Loucy (cell line): ENCODE results near the gene GPR35.

Source experiments
- H2AFZ ChIP-seq: fragments of 200-600 bp; sonication (generic); 2 replicates; pipeline ENCODE4 v1.6.0; 2016; ENCODE audit warnings: antibody characterized with exemption, mild to moderate bottlenecking, low read length, moderate library complexity
- H3F3A ChIP-seq: fragments of 200-600 bp; 2 replicates; pipeline ENCODE4 v1.6.0; 2016; ENCODE audit warnings: antibody characterized with exemption, low read depth, mild to moderate bottlenecking
- H3K27me3 ChIP-seq: fragments of 200-600 bp; sonication (generic); 2 replicates; pipeline ENCODE4 v1.6.1; 2014; ENCODE audit warnings: low read length, mild to moderate bottlenecking; ENCODE audit not compliant: insufficient read depth, poor library complexity, severe bottlenecking
- H3K36me3 ChIP-seq: fragments of 200-600 bp; sonication (generic); 2 replicates; pipeline ENCODE4 v1.6.1; 2016; ENCODE audit warnings: low read length; ENCODE audit not compliant: insufficient read depth
- H3K4me1 ChIP-seq: fragments of 200-600 bp; sonication (generic); 2 replicates; pipeline ENCODE4 v1.5.1; 2014; ENCODE audit warnings: low read length, mild to moderate bottlenecking; ENCODE audit not compliant: insufficient read depth, poor library complexity, severe bottlenecking
- H3K4me2 ChIP-seq: fragments of 200-600 bp; sonication (generic); 2 replicates; pipeline ENCODE4 v1.6.0; 2014; ENCODE audit warnings: antibody characterized with exemption, low read length, low read depth, mild to moderate bottlenecking; ENCODE audit not compliant: poor library complexity, severe bottlenecking
- H3K4me3 ChIP-seq: fragments of 200-600 bp; sonication (generic); 2 replicates; pipeline ENCODE4 v1.5.1; 2014; ENCODE audit warnings: low read length, mild to moderate bottlenecking, mixed read lengths; ENCODE audit not compliant: poor library complexity, severe bottlenecking
- H3K79me2 ChIP-seq: fragments of 200-600 bp; sonication (generic); 2 replicates; pipeline ENCODE4 v1.6.1; 2014; ENCODE audit warnings: low read length; ENCODE audit not compliant: insufficient read depth
- H3K9ac ChIP-seq: fragments of 200-600 bp; sonication (generic); 2 replicates; pipeline ENCODE4 v1.6.0; 2014; ENCODE audit warnings: mild to moderate bottlenecking, low read depth, low read length, moderate library complexity; ENCODE audit not compliant: poor library complexity, severe bottlenecking
- H3K9me2 ChIP-seq: fragments of 200-600 bp; sonication (generic); replicated peaks from 2 replicates; pipeline ENCODE4 v1.6.1; 2016; ENCODE audit warnings: low read depth, low read length, mixed read lengths
- H3K9me3 ChIP-seq: fragments of 200-600 bp; sonication (generic); 2 replicates; pipeline ENCODE4 v1.6.1; 2014; ENCODE audit warnings: mild to moderate bottlenecking, antibody characterized with exemption, low read length, low read depth; ENCODE audit not compliant: insufficient read depth
- H4K20me1 ChIP-seq: fragments of 200-600 bp; sonication (generic); 2 replicates; pipeline ENCODE4 v1.6.0; 2014; ENCODE audit warnings: antibody characterized with exemption, low read length, mild to moderate bottlenecking; ENCODE audit not compliant: insufficient read depth, poor library complexity, severe bottlenecking
- CTCF ChIP-seq: fragments of 200-600 bp; sonication (generic); conservative IDR thresholded peaks from 2 replicates; pipeline ENCODE4 v1.5.1; 2014; ENCODE audit warnings: mild to moderate bottlenecking, antibody characterized with exemption, low read length
- EZH2phosphoT487 ChIP-seq: fragments of 200-600 bp; IDR thresholded peaks from 2 replicates; pipeline ENCODE4 v1.6.1; 2018; ENCODE audit warnings: antibody characterized with exemption, mild to moderate bottlenecking, moderate library complexity, borderline replicate concordance

The GPR35 gene

GRCh38 chr2:240644859-240645301 lies 19.6 kb downstream of the GPR35 start:
- Histone ChIP-seq H3F3A (no peaks in the 10 kb centered on the region), H3K9me3 (peaks cover 6% of the 10 kb centered on the region; the same call in 1 of the 2 replicates), H2AFZ (no peak overlapping the region), H3K4me2 (no peak overlapping the region), H3K4me1 (no peaks in the 10 kb centered on the region), H3K4me3 (no peak overlapping the region), H3K36me3 (no peaks in the 10 kb centered on the region), H3K9ac (no peak overlapping the region), H3K79me2 (no peaks in the 10 kb centered on the region), H3K27me3 (no peaks in the 10 kb centered on the region), H4K20me1 (no peaks in the 10 kb centered on the region), H3K9me2 (no peaks in the 10 kb centered on the region)
- TF ChIP-seq CTCF (no peak), EZH2phosphoT487 (no peak)

GRCh38 chr2:240645346-240645745 lies 20.1 kb downstream of the GPR35 start:
- no peaks in the 10 kb centered on the region for H3K27me3 ChIP-seq
- TF ChIP-seq CTCF (no peak), EZH2phosphoT487 (no peak)
- H3K9me2 ChIP-seq = no peaks in the 10 kb centered on the region

GRCh38 chr2:240645801-240646175 lies 20.5 kb downstream of the GPR35 start:
- H3K4me1 ChIP-seq = no peaks in the 10 kb centered on the region
- TF ChIP-seq EZH2phosphoT487 (no peak), CTCF (no peak)
- peaks cover 6% of the 10 kb centered on the region; the same call in 1 of the 2 replicates for H3K9me3 ChIP-seq
- H3K4me3 ChIP-seq = no peak overlapping the region
- H3K79me2 ChIP-seq = no peaks in the 10 kb centered on the region
- no peak overlapping the region for H3K4me2 ChIP-seq
- H3K27me3 ChIP-seq = no peaks in the 10 kb centered on the region
- no peaks in the 10 kb centered on the region for H3F3A ChIP-seq
- H2AFZ ChIP-seq = no peak overlapping the region
- H3K9me2 ChIP-seq = no peaks in the 10 kb centered on the region
- no peak overlapping the region for H3K9ac ChIP-seq
- H3K36me3 ChIP-seq = no peaks in the 10 kb centered on the region
- H4K20me1 ChIP-seq = no peaks in the 10 kb centered on the region

More at GRCh38 chr2:240645346-240645745, 20.1 kb downstream of the GPR35 start:
- Histone ChIP-seq H3K36me3 (no peaks in the 10 kb centered on the region), H3K4me2 (no peak overlapping the region), H3K9me3 (peaks cover 6% of the 10 kb centered on the region; the same call in 1 of the 2 replicates), H3K9ac (no peak overlapping the region), H2AFZ (no peak overlapping the region), H3K4me3 (no peak overlapping the region), H3K4me1 (no peaks in the 10 kb centered on the region), H3F3A (no peaks in the 10 kb centered on the region), H4K20me1 (no peaks in the 10 kb centered on the region), H3K79me2 (no peaks in the 10 kb centered on the region)
